Right cardiac atrium (tissue), 5 donors: ENCODE data around the gene TFPT. TPM values are rescaled to one million over a fixed set of nuclear protein-coding genes. Genes with fewer than 3 reads are reported as not detected.

Experiments used
- ATAC-seq, 2 donors: fragments of 200-7000 bp; cut with Tn5 transposase; one replicate each; pipeline versions ENCODE4 v1.8.0 to v1.9.1; 2020; ENCODE audit warnings: moderate library complexity in 2 of 2, mild to moderate bottlenecking in 1 of 2
- DNase-seq, 3 donors: peaks; one replicate each; pipeline ENCODE4 v3.0.0-alpha.2; 2020
- H3K27ac ChIP-seq: one replicate; pipeline ENCODE4 v1.5.1; 2013; ENCODE audit warnings: mild to moderate bottlenecking, low read length, control low read depth, moderate library complexity
- H3K27me3 ChIP-seq: one replicate; pipeline ENCODE4 v1.6.1; 2013; ENCODE audit not compliant: control insufficient read depth, insufficient read depth
- H3K4me1 ChIP-seq: one replicate; pipeline ENCODE4 v1.6.1; 2013; ENCODE audit warnings: low read length; ENCODE audit not compliant: control insufficient read depth, insufficient read depth
- H3K4me3 ChIP-seq: one replicate; pipeline ENCODE4 v1.5.1; 2013; ENCODE audit warnings: low read length, control low read depth
- H3K9me3 ChIP-seq: one replicate; pipeline ENCODE4 v1.6.1; 2013; ENCODE audit warnings: low read length; ENCODE audit not compliant: control insufficient read depth
- WGBS: extraction: QIAGEN DNeasy Blood & Tissue Kit; methylation state at CpG from one replicate; pipeline ENCODE4 v1.1.7; 2013; 5-methylcytosine and 5-hydroxymethylcytosine counted together
- intact Hi-C, 4 donors: fragments of 100-400 bp; cut with DNase I; formaldehyde crosslinking; loops; one replicate each; pipeline versions ENCODE4 v1.11.0 to v1.14.0; 2022 to 2023
- long read RNA-seq, 4 donors: library from polyadenylated mRNA; unstranded; transcript quantifications; one replicate each; pipeline ENCODE4 v2.0.0, GENCODE V29; 2020 to 2021
- polyA plus RNA-seq: library from polyadenylated mRNA; stranded (reverse); fragments of 200-250 nt; gene quantifications from one replicate; pipeline ENCODE4 v1.2.3, GENCODE V29; 2013
- total RNA-seq, 4 donors: library from RNA; stranded (reverse); fragmentation: NEBNext Ultra II Directional; extraction: Animal tissue kit (Norgen Biotek cat#: 25700); gene quantifications; one replicate each; pipeline ENCODE4 v1.2.1, GENCODE V29; 2021
- donor health status: healthy with polysubstance abuse.
- donor health status: DM: no; HTN: yes; CAD: no.
- donor health status: DM: no; HTN: no; CAD: no.
- donor health status: DM: no; HTN: yes; CAD: no; lungs with severe emphysema.
- donor health status: DM: yes; HTN: yes; CAD: no.

Gene TFPT, protein sequence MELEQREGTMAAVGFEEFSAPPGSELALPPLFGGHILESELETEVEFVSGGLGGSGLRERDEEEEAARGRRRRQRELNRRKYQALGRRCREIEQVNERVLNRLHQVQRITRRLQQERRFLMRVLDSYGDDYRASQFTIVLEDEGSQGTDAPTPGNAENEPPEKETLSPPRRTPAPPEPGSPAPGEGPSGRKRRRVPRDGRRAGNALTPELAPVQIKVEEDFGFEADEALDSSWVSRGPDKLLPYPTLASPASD
- 10 to 100 TPM; 15.8 to 17.4 (median 16.8) TPM for total RNA-seq
- 19.8 TPM for polyA plus RNA-seq
- long read RNA-seq, donor 1, transcript TFPT-203 (6 exons, 1,205 nt), result major isoform, 7 of 9 reads
- long read RNA-seq, donor 1, partial matches to known transcripts, result 2 of 9 reads
- long read RNA-seq, donor 1, other reads (novel, unspliced or antisense), result 0 of 9 reads
- long read RNA-seq, donor 2, transcript TFPT-203 (6 exons, 1,205 nt), result major isoform, 11 of 20 reads
- long read RNA-seq, donor 2, partial matches to known transcripts, result 2 of 20 reads
- long read RNA-seq, donor 2, other reads (novel, unspliced or antisense), result 6 of 20 reads
- long read RNA-seq, donor 3, transcript TFPT-203 (6 exons, 1,205 nt), result major isoform, 11 of 16 reads
- long read RNA-seq, donor 3, partial matches to known transcripts, result 1 of 16 reads
- long read RNA-seq, donor 3, other reads (novel, unspliced or antisense), result 2 of 16 reads
- long read RNA-seq, donor 4, transcript TFPT-203 (6 exons, 1,205 nt), result major isoform, 7 of 10 reads
- long read RNA-seq, donor 4, partial matches to known transcripts, result 1 of 10 reads
- long read RNA-seq, donor 4, other reads (novel, unspliced or antisense), result 2 of 10 reads

GRCh38 chr19:54115109-54116063 lies at the start of gene TFPT, which contains the start of gene PRPF31:
Gene TFPT, minus strand, starts transcription at chr19:54115657. Its CDS starts 388 bp downstream, at chr19:54115269.
Gene PRPF31, plus strand, starts transcription at chr19:54115754. Its CDS starts 2,525 bp downstream, at chr19:54118279.
- WGBS, result under 1% methylated on average over 60 of the region's 60 CpGs
- peak within 1 kb of the TSS; percentile 80 for H3K4me3 ChIP-seq
- peaks cover 6% of the 10 kb centered on the region for H3K4me1 ChIP-seq
- no peaks in the 10 kb centered on the region for H3K9me3 ChIP-seq
- ATAC-seq, result peak; percentile 95 to 96
- H3K27ac ChIP-seq, result peak within 1 kb of the TSS; percentile 98
- peak; percentile 97 to 99 (median 97) for DNase-seq
- intact Hi-C loops, result no loop called here
- no peaks in the 10 kb centered on the region for H3K27me3 ChIP-seq

GRCh38 chr19:54165222-54165621 lies 49.8 kb upstream of the TFPT start:
- DNase-seq, result peak in 1 of 3 donors; percentile 38
- Histone ChIP-seq H3K4me3 (no peak overlapping the region), H3K27me3 (no peaks in the 10 kb centered on the region), H3K27ac (no peak overlapping the region), H3K9me3 (no peaks in the 10 kb centered on the region), H3K4me1 (no peaks in the 10 kb centered on the region)
- 90% methylated on average over 25 of the region's 25 CpGs for WGBS
- no peak for ATAC-seq
- intact Hi-C loops, result loop anchor here in 2 of 4 donors (5.0 to 10.0 kb wide), 2 partner anchors 67 to 70 kb away; no protein-coding TSS in a partner anchor

GRCh38 chr19:54164369-54165068 lies 49.1 kb upstream of the TFPT start:
- DNase-seq (peak in 2 of 3 donors; percentile 76 to 94), ATAC-seq (no peak)
- Histone ChIP-seq H3K27me3 (no peaks in the 10 kb centered on the region), H3K9me3 (no peaks in the 10 kb centered on the region), H3K4me3 (no peak overlapping the region), H3K27ac (no peak overlapping the region), H3K4me1 (no peaks in the 10 kb centered on the region)
- WGBS, result 7% methylated on average over 37 of the region's 37 CpGs
- intact Hi-C loops, result loop anchor here in 2 of 4 donors (5.0 to 10.0 kb wide), 2 partner anchors 68 to 70 kb away; no protein-coding TSS in a partner anchor

DNA sequence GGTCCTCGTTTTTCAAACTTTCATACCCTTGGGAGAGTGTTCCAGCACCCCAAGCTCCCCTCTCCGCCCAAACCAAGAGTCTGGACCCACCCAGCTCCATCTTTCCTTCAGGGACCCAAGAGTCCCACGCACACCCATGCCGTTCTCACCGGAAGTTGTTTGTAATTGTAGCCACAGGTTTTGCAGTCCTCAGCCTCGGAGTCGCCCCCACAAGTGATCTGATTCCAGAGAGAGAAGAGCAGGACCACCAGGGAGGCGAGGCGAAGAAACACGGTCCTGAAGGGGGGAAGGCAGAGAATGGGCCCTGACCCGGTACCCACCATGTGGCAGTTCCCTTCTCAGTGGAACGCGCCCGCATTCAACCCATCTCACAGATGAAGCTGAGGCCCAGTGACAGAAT lies 47.4 kb upstream of the TFPT start:
- intact Hi-C loops, result loop anchor here in 1 of 4 donors (10.0 kb wide), 1 partner anchor 72 kb away; no protein-coding TSS in a partner anchor
- H3K27ac ChIP-seq, result no peak overlapping the region

GRCh38 chr19:54162241-54162805 lies 46.9 kb upstream of the TFPT start:
- WGBS, result 4% methylated on average over 35 of the region's 35 CpGs
- DNase-seq (peak; percentile 90 to 95 (median 94)), ATAC-seq (peak; percentile 42 to 58)
- Histone ChIP-seq H3K9me3 (no peaks in the 10 kb centered on the region), H3K4me1 (peaks cover 8% of the 10 kb centered on the region), H3K27me3 (no peaks in the 10 kb centered on the region), H3K27ac (no peak overlapping the region), H3K4me3 (peak overlapping the region; percentile 31)
- intact Hi-C loops, result loop anchor here in 1 of 4 donors (10.0 kb wide), 1 partner anchor 72 kb away; no protein-coding TSS in a partner anchor

More for the DNA sequence above, 47.4 kb upstream of the TFPT start:
- Histone ChIP-seq H3K9me3 (no peaks in the 10 kb centered on the region), H3K27me3 (no peaks in the 10 kb centered on the region), H3K4me1 (peaks cover 8% of the 10 kb centered on the region), H3K4me3 (peak overlapping the region; percentile 31)
- DNase-seq (peak in 1 of 3 donors; percentile 38), ATAC-seq (no peak)
- 74% methylated on average over 14 of the region's 14 CpGs for WGBS

- Histone ChIP-seq H3K27ac (no peak overlapping the region), H3K4me1 (peaks cover 8% of the 10 kb centered on the region), H3K4me3 (no peak overlapping the region), H3K27me3 (no peaks in the 10 kb centered on the region), H3K9me3 (no peaks in the 10 kb centered on the region)
- DNase-seq, result peak in 1 of 3 donors; percentile 46
- 46% methylated on average over 13 of the region's 13 CpGs for WGBS
- intact Hi-C loops, result loop anchor here in 1 of 4 donors (10.0 kb wide), 1 partner anchor 74 kb away; no protein-coding TSS in a partner anchor
- no peak for ATAC-seq
Observed at GRCh38 chr19:54160854-54161253, 45.4 kb upstream of the TFPT start.

DNA sequence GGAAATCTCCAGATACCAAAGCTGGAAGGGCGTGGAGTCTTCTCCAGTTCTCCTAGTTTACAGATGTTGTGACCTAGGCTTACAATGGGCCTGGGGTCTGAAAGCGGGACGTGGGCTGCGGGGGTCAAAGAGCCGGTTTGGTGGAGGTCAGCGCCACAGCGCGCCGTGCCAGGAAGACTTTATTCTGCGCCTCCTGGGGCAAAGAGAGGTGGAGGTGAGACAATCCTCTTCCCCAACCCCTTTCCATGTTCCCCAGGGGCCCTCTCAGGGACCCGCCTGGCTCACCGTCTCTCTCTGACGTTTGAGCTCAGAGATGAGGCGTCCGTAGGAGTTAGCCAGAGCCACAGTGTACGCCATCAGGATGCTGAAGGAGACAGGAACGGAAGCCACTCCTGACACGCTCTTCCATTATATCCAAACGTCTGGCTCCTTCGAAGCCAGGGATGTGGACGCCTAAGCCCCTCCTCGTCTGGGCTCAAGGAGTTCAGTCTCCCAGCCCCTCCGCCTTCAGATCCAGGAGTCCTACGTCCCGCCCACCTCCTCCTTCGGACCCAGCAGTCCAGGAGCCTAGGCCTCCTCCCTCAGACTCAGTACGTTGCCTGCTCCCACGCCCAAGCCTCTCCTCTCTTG lies 44.8 kb upstream of the TFPT start:
- Histone ChIP-seq H3K27ac (peak overlapping the region; percentile 48), H3K27me3 (no peaks in the 10 kb centered on the region), H3K4me1 (peaks cover 8% of the 10 kb centered on the region), H3K4me3 (peak overlapping the region; percentile 46), H3K9me3 (no peaks in the 10 kb centered on the region)
- DNase-seq (peak in 1 of 3 donors; percentile 56), ATAC-seq (no peak)
- intact Hi-C loops, result loop anchor here in 1 of 4 donors (10.0 kb wide), 1 partner anchor 75 kb away; no protein-coding TSS in a partner anchor
- 2% methylated on average over 28 of the region's 28 CpGs for WGBS

DNA sequence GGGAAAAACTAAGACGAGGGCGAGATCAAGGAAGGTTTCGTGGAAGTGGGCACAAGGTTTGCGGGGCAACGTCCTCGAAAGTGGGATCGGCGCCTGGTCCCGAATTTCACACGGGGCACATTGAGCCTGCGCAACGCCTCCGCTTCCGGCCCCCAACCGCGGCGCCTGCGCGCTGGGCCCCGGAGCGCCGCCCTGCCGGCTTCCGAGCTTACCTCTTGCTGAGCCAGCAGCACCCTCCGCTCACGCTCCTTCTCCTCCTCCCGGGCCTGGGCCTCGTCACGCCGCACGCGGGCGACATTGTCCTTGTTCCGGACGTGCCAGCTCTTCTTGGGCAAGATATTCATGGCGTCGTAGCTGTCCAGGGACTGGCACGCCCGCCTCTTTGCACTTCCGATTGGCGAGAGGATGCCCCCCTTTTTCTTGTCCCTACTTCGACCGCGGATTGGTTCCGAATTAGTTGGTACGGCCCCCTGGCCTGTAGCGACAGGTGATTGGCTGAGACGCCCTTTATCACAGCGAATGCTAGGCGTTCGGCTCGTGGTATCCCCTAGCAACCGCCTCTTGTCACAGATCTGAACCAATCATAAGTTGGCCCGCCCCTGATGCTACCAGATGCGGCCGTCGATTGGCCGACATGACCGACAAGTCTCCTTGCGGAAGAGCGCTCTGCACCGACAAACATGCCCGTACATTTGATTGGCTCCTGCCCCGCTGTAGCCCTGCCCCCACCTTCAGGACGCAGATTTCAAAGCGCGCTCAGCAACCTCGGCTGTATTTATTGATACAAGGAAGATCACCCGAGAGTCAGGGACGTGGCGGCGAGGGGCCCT lies 44.1 kb upstream of the TFPT start, which contains the start of gene LENG1:
LENG1 (minus strand) TSS at position 370 of the 830 bp plus-strand sequence; CDS start at position 344, 26 bp downstream.
- peak within 1 kb of the TSS; percentile 56 for H3K4me3 ChIP-seq
- intact Hi-C loops, result loop anchor here in 1 of 4 donors (10.0 kb wide), 1 partner anchor 75 kb away; no protein-coding TSS in a partner anchor
- H3K27ac ChIP-seq, result peak within 1 kb of the TSS; percentile 97
- ATAC-seq (peak; percentile 96), DNase-seq (peak; percentile 99 to 100 (median 100))
- H3K27me3 ChIP-seq, result no peaks in the 10 kb centered on the region
- no peaks in the 10 kb centered on the region for H3K9me3 ChIP-seq
- H3K4me1 ChIP-seq, result peaks cover 8% of the 10 kb centered on the region
- WGBS, result under 1% methylated on average over 72 of the region's 72 CpGs
